GM12864 (cell line): ENCODE measurements around the gene RNF214.
A peak's percentile ranks its signal among the peaks of the same experiment; 100 is the strongest.
"Not testable (repeated sequence)": the region's sequence is repeated elsewhere in the genome, so short reads cannot be mapped to it uniquely, and the experiment has no call there.

Source experiments
- DNase-seq: peaks from one replicate; pipeline ENCODE4 v3.0.0-alpha.2; 2011; ENCODE audit warnings: low read depth
- H3K4me3 ChIP-seq: 2 replicates; pipeline ENCODE4 v1.5.1; 2011; ENCODE audit warnings: mild to moderate bottlenecking, low read depth, low read length, control low read depth
- TF ChIP-seq, protein P1 (sequence below): IDR thresholded peaks from 2 replicates; pipeline ENCODE4 v1.5.1; 2011; ENCODE audit warnings: low read depth, mild to moderate bottlenecking, moderate library complexity, low read length, control low read depth, inconsistent platforms; ENCODE audit errors: missing control alignments

Gene RNF214

DNA sequence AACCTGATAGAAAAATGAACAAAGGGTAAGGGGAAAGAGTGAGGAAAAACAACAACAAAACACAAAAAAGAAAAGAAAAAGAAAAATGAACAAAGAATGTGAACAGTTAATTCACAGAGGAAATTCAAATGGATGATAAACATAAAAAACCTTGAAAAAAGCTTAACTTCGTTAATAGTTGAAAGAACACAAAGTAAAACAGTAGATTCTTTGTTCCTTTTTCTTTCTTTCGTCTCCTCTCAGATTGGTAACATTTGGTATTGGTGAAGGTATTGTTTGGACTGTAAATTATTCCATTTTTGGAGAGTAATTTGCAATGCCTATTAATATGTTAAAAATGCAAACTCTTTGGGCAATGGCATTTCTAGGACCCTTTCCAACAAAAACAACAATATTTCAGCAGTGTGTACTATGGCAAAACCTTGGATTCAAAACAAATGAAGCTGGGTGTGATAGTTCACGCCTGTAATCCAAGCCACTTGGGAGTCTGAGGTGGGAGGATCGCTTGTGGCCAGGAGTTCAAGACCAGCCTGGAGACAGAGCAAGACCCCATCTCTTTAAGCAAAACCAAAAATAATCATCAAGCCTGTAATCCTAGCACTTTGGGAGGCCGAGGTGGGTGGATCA is 86.9 kb downstream of the RNF214 start:
- TF ChIP-seq, protein P1, sequence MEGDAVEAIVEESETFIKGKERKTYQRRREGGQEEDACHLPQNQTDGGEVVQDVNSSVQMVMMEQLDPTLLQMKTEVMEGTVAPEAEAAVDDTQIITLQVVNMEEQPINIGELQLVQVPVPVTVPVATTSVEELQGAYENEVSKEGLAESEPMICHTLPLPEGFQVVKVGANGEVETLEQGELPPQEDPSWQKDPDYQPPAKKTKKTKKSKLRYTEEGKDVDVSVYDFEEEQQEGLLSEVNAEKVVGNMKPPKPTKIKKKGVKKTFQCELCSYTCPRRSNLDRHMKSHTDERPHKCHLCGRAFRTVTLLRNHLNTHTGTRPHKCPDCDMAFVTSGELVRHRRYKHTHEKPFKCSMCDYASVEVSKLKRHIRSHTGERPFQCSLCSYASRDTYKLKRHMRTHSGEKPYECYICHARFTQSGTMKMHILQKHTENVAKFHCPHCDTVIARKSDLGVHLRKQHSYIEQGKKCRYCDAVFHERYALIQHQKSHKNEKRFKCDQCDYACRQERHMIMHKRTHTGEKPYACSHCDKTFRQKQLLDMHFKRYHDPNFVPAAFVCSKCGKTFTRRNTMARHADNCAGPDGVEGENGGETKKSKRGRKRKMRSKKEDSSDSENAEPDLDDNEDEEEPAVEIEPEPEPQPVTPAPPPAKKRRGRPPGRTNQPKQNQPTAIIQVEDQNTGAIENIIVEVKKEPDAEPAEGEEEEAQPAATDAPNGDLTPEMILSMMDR = no peak
- no peak overlapping the region for H3K4me3 ChIP-seq
- DNase-seq = no peak

DNA sequence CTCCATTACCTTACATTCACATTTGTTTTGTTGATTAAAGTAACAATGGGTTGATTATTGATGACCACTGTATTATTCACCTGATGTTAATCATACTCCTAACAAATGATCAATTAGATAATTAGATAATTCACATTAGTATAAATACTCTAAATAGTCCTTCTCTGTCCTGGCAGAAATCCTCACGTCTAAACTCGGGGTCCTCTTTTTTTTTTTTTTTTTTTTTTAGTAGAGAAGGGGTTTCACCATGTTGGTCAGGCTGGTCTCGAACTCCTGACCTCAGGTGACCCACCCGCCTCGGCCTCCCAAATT is 94.7 kb downstream of the RNF214 start:
- DNase-seq = not testable (repeated sequence)
- H3K4me3 ChIP-seq = peak overlapping the region; percentile 73

DNA sequence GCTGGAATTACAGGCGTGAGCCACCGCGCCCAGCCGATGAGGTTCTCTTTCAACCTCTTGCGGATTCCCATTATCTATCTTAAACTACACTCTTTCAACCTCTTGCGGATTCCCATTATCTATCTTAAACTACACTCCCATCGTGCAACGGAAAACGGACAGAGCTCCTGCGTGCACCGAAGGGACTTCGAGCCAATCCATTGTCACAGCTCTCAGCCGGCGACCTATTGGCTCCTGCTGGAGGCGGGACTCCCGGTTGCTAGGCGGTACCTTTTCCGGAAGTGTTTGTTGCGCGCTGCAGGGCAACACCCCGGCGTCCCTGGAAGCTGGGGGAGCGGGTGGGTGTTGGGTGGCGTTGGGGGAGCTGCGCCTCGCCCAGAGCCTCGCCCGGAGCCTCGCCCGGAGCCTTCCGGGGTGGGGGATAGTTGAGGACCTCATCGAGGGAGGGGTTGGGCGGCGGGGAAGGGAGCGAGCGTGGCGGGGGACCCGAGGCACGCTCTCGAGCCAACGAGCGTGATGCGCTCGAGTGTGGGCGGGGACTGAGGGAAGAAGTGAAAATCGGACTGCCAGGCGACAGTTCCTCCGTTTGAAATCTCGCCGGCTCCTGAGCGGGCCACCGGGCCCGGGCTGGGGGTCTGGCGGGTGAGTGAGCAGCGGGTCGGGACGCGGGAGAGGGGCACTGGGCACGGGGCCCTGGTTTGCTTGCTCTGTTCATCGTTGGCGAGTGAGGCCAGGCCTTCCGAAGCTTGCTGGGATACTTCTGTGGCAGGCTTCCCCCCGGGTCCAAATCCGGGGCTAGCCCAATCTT is 95.3 kb downstream of the RNF214 start, which contains the start of gene CEP164:
CEP164 (plus strand) TSS at position 288 of the 808 bp plus-strand sequence. CDS start 10,733 bp downstream, outside the sequence.
- peak; percentile 94 for DNase-seq
- peak within 1 kb of the TSS; percentile 73 for H3K4me3 ChIP-seq

DNA sequence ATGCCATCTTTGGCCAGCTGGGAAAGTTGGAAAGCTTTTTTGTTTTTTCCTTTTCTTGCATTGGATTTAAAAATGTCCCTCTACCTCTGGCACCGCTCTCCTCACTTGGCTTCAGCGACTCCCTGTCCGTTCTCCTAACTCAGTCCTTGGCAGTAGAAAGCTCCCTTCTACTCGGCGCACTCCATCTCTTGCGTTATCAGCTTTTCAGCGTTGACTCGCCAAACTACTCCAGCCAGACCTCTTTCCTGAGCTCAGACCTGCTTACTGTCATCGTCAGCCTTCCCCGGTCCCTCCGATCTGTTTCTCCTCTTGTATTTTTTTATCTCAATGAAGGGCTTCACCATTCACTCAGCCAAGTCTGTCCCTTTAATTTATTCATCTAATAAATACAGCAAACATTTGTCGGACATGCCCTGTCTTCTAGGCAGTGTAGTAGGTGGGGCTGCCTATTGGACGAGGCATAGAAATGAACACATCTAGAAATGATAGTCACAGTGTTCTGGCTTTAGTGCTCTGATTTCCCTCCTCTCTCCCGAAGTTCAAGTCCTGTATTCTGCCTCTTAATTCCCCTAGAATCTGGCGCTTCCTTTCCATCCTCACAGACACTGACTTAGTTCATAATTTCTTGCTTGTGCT is 96.0 kb downstream of the RNF214 start:
- TF ChIP-seq, protein P1 = no peak
- no peak for DNase-seq
- peak overlapping the region; percentile 73 for H3K4me3 ChIP-seq

More for the DNA sequence above, 95.3 kb downstream of the RNF214 start, which contains the start of gene CEP164:
- TF ChIP-seq, protein P1 = no peak

DNA sequence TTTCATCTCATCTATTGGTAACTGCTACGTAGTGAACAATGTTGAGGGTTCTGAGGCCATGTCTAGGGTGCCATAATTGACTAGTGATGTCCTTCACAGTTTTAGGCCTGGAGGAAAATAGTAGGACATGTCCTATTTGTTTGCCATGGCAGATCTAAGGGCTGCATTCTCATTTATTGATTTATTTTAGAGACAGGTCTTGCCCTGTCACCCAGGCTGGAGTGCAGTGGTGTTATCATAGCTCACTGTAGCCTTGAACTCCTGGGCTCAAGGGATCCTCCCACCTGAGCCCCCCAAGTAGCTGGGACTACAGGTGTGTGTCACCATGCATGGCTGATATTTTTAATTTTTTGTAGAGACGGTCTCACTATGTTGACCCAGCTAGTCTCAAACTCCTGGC is 100.4 kb downstream of the RNF214 start:
- H3K4me3 ChIP-seq = no peak overlapping the region
- no peak for DNase-seq
- TF ChIP-seq, protein P1 = no peak

DNA sequence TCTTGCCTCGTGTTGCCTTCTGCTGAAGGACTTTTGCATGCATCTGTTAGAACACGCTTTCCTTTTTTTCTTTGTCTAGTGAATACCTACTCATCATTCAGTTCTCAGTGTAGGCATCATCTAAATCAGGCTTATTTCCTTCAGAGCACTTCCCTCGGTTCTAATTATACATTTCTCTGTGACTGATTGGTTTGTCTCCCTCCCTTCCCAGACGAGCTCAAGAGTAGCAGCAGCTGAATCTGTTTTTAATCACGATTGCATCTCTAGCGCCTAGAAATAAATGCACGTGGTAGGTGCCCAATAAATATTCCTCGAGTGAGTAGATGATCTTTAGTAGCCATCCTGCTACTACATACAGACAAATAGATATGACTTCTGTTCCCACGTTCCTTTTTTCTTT is 101.4 kb downstream of the RNF214 start:
- no peak overlapping the region for H3K4me3 ChIP-seq
- TF ChIP-seq, protein P1 = no peak
- no peak for DNase-seq

DNA sequence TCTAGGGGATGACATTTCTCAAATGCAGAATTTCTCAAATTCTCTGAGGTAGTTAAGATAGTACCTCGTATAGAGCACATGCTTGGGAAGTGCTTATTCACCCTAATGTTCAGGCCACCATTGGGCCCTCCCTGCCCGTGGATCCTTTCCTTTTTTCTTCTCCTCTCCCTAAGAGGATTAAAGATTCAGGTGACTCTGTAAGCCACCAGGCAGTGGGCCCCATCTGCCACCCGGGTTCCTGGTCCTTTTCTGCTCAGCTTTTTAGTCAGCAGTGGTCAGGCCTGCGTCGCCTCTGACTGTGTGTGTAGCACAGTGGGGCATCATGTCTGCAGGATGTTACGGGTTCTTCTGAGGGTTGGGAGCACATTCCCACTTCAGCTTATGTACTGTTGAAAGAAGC is 102.4 kb downstream of the RNF214 start:
- TF ChIP-seq, protein P1 = no peak

More for the DNA sequence above, 102.4 kb downstream of the RNF214 start:
- no peak for DNase-seq
- no peak overlapping the region for H3K4me3 ChIP-seq
